ENCODE data around the gene ADAM30. TPM values are rescaled to one million over a fixed set of nuclear protein-coding genes. Genes with fewer than 3 reads are reported as not detected.

Gene ADAM30
- total and polyA plus RNA-seq, 8 donors, result not detected

- Histone ChIP-seq H3K4me1 (no peaks in the 10 kb centered on the region), H3K27ac (no peak overlapping the region), H3K27me3 (no peaks in the 10 kb centered on the region), H3K36me3 (no peaks in the 10 kb centered on the region), H3K9me3 (no peaks in the 10 kb centered on the region), H3K4me3 (no peak overlapping the region)
- DNase-seq, result no peak
- TF ChIP-seq, protein P1, sequence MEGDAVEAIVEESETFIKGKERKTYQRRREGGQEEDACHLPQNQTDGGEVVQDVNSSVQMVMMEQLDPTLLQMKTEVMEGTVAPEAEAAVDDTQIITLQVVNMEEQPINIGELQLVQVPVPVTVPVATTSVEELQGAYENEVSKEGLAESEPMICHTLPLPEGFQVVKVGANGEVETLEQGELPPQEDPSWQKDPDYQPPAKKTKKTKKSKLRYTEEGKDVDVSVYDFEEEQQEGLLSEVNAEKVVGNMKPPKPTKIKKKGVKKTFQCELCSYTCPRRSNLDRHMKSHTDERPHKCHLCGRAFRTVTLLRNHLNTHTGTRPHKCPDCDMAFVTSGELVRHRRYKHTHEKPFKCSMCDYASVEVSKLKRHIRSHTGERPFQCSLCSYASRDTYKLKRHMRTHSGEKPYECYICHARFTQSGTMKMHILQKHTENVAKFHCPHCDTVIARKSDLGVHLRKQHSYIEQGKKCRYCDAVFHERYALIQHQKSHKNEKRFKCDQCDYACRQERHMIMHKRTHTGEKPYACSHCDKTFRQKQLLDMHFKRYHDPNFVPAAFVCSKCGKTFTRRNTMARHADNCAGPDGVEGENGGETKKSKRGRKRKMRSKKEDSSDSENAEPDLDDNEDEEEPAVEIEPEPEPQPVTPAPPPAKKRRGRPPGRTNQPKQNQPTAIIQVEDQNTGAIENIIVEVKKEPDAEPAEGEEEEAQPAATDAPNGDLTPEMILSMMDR (IDR thresholded peaks at IDR 0.05), result no peak
- intact Hi-C loops (cut with DNase I), result no loop called here
- ATAC-seq, result no peak
Measured at GRCh38 chr1:119879510-119880434, 16.5 kb downstream of the ADAM30 start.

- no peak for ATAC-seq
- Histone ChIP-seq H3K4me3 (no peak overlapping the region), H3K4me1 (no peaks in the 10 kb centered on the region), H3K27me3 (no peaks in the 10 kb centered on the region), H3K36me3 (no peaks in the 10 kb centered on the region), H3K9me3 (no peaks in the 10 kb centered on the region), H3K27ac (no peak overlapping the region)
- DNase-seq, result no peak
- TF ChIP-seq, protein P1 (IDR thresholded peaks at IDR 0.05), result no peak
- intact Hi-C loops (cut with DNase I), result no loop called here
Measured at GRCh38 chr1:119878171-119878570, 18.1 kb downstream of the ADAM30 start.

DNA sequence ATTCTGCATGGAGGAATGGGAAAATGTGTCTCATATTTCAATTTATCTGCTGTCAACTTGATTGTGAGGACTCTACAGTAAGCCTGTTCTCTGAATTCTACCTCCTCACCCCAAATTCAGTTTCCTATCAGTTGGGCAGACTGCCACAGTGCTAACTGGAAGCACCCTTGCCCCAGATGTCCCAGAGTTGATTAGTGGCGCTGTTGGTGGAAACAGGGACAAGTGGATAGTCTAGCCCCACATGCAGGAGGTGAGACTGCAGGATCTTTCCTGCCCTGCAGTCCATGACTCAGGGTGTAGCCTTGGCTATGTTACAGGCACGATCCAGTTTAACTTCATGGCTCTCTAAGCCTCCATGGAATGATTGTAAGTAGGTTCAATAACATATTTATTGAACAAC, 22.1 kb downstream of the ADAM30 start:
- H3K4me3 ChIP-seq, result no peak overlapping the region
- H3K4me1 ChIP-seq, result no peaks in the 10 kb centered on the region
- H3K9me3 ChIP-seq, result no peaks in the 10 kb centered on the region
- no peak for ATAC-seq
- H3K36me3 ChIP-seq, result no peaks in the 10 kb centered on the region
- DNase-seq, result no peak
- no peaks in the 10 kb centered on the region for H3K27me3 ChIP-seq
- no peak overlapping the region for H3K27ac ChIP-seq
- TF ChIP-seq, protein P1 (IDR thresholded peaks at IDR 0.05), result no peak
- intact Hi-C loops (cut with DNase I), result no loop called here

GRCh38 chr1:119873135-119874015, 22.9 kb downstream of the ADAM30 start:
- ATAC-seq (peak; percentile 67), DNase-seq (no peak)
- Histone ChIP-seq H3K9me3 (no peaks in the 10 kb centered on the region), H3K4me1 (no peaks in the 10 kb centered on the region), H3K4me3 (no peak overlapping the region), H3K27me3 (no peaks in the 10 kb centered on the region), H3K36me3 (no peaks in the 10 kb centered on the region), H3K27ac (no peak overlapping the region)
- TF ChIP-seq, protein P1 (IDR thresholded peaks at IDR 0.05), result no peak
- intact Hi-C loops (cut with DNase I), result no loop called here

DNA sequence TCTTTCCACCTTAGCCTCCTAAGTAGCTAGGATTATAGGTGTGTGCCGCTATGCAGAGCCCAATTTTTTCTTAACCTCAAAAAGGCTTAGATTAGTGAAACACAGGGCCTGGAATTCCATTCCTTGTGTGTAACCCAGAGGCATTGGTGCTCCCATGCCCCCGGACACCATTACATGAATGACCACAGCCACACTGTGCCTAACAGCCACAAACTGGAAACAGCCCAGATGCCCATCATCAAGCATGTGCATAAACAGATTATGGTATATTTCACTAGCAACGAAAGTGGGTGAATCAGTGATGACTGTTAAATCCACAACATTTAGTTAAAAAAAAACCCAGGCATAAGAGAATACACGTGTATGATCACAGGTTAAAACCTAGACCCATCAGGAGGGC, 24.4 kb downstream of the ADAM30 start:
- H3K27ac ChIP-seq, result no peak overlapping the region
- TF ChIP-seq, protein P1 (IDR thresholded peaks at IDR 0.05), result no peak
- intact Hi-C loops (cut with DNase I), result no loop called here
- H3K36me3 ChIP-seq, result no peaks in the 10 kb centered on the region
- no peak overlapping the region for H3K4me3 ChIP-seq
- no peaks in the 10 kb centered on the region for H3K4me1 ChIP-seq
- DNase-seq, result peak in 1 of 4 donors; percentile 34
- no peaks in the 10 kb centered on the region for H3K9me3 ChIP-seq
- ATAC-seq, result no peak
- H3K27me3 ChIP-seq, result no peaks in the 10 kb centered on the region
